Stimulated activated CD4-positive, alpha-beta T cell treated with anti-CD3 and anti-CD28 coated beads, Interleukin-2, amount 100 ng/mL, for 24 hours (primary cell): ENCODE measurements around the gene LIPG.
"Not testable (repeated sequence)": the region's sequence is repeated elsewhere in the genome, so short reads cannot be mapped to it uniquely, and the experiment has no call there.

Experiments
- DNase-seq, 2 donors: peaks; one replicate each; pipeline ENCODE4 v3.0.0-alpha.2; 2020

LIPG gene

DNA sequence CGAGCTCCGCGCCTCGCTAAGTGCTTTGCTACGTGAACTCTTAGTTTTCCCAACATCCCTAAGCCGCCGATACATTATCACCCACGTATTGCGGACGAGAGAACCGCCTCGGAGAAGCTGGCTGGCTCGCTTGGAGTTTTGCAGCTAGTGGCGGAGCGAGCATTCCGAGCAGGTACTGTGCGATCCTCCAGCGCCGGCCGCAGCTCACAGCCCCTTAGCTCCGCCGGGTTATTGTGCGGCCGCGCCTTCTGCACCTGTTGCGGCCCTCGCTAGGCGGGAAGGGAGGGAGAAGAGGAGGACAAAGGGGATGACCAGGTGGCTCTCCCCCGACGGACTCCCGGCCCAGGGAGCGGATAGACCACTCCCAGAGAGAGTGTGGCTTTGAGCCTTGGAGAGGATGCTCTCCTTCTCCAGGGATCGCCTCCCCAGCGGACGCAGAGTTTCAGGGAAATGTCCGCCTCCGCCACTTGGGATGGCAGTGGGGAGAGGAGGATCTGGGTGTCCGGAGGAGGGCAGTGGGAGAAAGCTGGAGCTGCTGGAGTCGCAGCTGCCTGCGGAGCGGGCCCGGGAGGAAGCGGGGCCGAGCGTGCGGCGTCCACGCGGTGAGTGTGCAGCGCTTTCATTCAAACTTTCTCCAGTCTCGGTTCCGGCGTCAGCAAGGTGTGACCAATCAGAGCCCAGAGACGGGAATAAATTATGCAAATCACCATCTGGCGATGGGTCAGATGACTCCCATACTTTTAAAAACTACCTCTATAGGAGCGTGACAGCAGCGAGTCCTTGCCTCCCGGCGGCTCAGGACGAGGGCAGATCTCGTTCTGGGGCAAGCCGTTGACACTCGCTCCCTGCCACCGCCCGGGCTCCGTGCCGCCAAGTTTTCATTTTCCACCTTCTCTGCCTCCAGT, at the start of gene LIPG:
LIPG (plus strand) TSS at position 769 of the 905 bp plus-strand sequence. CDS start 252 bp downstream, outside the sequence.
- peak; percentile 44 to 59 for DNase-seq

DNA sequence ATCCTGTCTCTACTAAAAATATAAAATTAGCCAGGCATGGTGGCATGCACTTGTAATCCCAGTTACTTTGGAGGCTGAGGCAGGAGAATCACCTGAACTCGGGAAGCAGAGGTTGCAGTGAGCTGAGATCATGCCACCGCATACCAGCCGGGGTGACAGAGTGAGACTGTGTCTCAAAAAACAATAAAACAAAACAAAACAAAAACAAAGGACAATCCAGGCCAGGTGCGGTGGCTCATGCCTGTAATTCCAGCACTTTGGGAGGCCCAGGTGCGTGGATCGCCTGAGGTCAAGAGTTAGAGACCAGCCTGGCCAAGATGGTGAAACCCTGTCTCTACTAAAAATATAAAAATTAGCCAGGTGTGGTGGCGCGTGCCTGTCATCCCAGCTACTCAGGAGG, 49.0 kb upstream of the LIPG start:
- not testable (repeated sequence) for DNase-seq

DNA sequence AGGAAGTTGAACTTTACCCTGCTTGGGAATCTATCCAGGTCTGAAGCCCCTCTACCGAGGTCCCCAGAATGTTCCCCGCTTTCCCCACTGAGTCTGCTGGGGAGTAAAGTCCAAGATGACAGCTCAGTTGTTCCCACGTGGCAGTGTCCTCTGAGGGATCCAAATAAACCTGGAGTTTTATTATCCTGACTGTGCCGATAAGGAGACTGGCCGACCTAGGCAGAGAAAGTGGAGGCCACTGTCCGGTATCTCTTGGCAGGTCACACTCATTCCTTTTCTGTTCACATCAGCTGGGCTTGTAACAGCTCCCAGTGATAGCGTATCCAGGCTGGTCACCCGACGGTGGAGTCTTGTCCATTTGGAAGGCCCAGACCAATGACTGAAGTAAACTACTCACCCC, 47.3 kb upstream of the LIPG start:
- no peak for DNase-seq

GRCh38 chr18:49515003-49515402, 46.9 kb upstream of the LIPG start:
- DNase-seq, result not testable (repeated sequence)

GRCh38 chr18:49515516-49515915, 46.3 kb upstream of the LIPG start:
- DNase-seq, result no peak

GRCh38 chr18:49517483-49517882, 44.4 kb upstream of the LIPG start:
- no peak for DNase-seq

GRCh38 chr18:49519101-49519971, 42.5 kb upstream of the LIPG start:
- no peak for DNase-seq

GRCh38 chr18:49520661-49521145, 41.2 kb upstream of the LIPG start:
- no peak for DNase-seq

GRCh38 chr18:49521216-49521835, 40.5 kb upstream of the LIPG start:
- DNase-seq, result no peak

GRCh38 chr18:49523580-49524093, 38.2 kb upstream of the LIPG start:
- DNase-seq, result not testable (repeated sequence)

DNA sequence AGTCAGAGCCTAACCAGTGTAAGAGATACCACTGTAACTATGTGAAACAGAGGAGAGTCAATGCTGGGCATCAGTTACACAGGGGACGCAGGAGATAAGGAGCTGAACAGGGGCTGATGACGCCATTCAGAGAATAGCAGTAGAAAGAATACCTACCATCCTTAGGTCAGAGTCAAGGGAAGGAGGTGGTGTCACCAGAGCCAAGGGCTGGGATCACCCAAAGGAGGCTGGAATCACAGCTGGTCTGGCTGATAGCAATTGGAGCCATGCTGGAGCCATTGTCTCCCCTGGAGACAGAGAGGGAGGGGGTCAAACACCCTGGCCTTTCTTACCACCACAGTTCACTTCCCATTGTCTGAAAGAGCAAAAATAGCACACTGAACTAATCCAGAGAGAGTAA, 37.5 kb upstream of the LIPG start:
- no peak for DNase-seq

DNA sequence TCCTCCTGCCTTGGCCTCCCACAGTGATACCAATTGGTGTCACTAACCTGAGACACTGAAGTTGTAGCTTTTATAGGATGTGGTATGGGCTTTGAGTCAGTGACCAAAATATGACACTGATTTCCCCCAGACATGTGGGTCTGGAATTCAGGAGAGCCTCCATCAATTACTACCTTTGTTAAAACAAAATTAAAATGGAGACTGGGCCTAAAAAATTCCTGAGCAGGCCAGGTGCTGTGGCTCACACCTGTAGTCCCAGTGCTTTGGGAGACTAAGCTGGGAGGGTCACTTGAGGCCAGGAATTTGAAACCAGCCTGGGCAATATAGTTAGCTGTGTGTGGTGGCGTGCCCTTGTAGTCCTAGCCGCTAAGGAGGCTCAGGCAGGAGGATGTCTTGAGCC, 36.9 kb upstream of the LIPG start:
- DNase-seq, result no peak

GRCh38 chr18:49525981-49526380, 35.9 kb upstream of the LIPG start:
- no peak for DNase-seq

GRCh38 chr18:49527631-49528327, 34.1 kb upstream of the LIPG start:
- no peak for DNase-seq

GRCh38 chr18:49529596-49529995, 32.3 kb upstream of the LIPG start:
- no peak for DNase-seq

DNA sequence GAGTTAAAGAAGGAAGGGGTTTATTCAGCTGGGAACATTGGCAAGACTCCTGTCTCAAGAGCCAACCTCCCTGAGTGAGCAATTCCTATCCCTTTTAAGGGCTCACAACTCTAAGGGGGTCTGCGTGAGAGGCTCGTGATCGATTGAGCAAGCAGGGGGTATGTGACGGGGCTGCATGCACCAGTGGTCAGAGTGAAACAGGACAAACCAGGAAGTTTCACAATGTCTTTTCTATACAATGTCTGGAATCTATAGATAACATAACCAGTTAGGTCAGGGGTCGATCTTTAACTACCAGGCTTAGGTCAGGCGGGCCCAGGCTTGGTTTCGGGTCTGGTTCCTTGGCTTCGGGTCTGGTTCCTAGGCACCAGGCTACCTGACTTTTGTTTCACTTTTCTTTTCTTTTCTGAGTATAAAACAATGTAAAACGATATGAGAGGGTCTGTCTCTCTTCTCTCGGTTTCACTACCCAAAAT, 30.1 kb upstream of the LIPG start:
- no peak for DNase-seq

- no peak for DNase-seq
Observed at GRCh38 chr18:49534846-49535601, 26.8 kb upstream of the LIPG start.

- no peak for DNase-seq
Observed at GRCh38 chr18:49537232-49537896, 24.5 kb upstream of the LIPG start.

DNA sequence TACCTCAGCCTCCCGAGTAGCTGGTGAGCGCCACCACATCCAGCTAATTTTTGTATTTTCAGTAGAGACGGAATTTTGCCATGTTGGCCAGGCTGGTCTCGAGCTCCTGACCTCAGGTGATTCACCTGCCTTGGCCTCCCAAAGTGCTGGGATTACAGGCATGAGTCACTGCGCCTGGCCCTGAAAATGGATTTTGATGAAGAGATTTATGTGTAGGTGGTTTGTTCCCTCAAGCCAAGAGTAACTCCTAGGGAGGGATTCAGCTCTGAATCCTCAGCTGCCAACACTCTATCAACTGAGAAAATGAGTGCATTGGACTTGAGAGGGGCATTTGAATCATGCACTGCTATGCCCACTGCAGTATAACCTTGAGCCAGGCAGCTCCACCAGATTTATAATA, 17.5 kb upstream of the LIPG start:
- DNase-seq, result no peak

GRCh38 chr18:49546278-49546677, 15.6 kb upstream of the LIPG start:
- no peak for DNase-seq
